Esophagus (tissue), 2 donors: ENCODE measurements around the gene CDC16. TPM values are rescaled to one million over a fixed set of nuclear protein-coding genes. Genes with fewer than 3 reads are reported as not detected.

Experiments used
- H3K27ac ChIP-seq, 2 donors: one replicate each; pipeline ENCODE4 v1.5.1; 2013; ENCODE audit warnings: low read depth in 2 of 2, mild to moderate bottlenecking in 2 of 2, inconsistent platforms in 1 of 2, low read length in 1 of 2, moderate library complexity in 1 of 2
- H3K27me3 ChIP-seq, 2 donors: one replicate each; pipeline ENCODE4 v1.6.1; 2013; ENCODE audit warnings: low read length in 2 of 2, control low read depth in 1 of 2, mild to moderate bottlenecking in 1 of 2; ENCODE audit not compliant: insufficient read depth in 2 of 2, control insufficient read depth in 1 of 2
- H3K36me3 ChIP-seq, 2 donors: one replicate each; pipeline ENCODE4 v1.6.1; 2013; ENCODE audit warnings: low read length in 1 of 2; ENCODE audit not compliant: control insufficient read depth in 2 of 2, insufficient read depth in 2 of 2
- H3K4me1 ChIP-seq, 2 donors: one replicate each; pipeline ENCODE4 v1.6.1; 2013; ENCODE audit warnings: low read length in 1 of 2; ENCODE audit not compliant: control insufficient read depth in 2 of 2, insufficient read depth in 2 of 2
- H3K4me3 ChIP-seq, 2 donors: one replicate each; pipeline ENCODE4 v1.5.1; 2013; ENCODE audit warnings: low read length in 2 of 2, mild to moderate bottlenecking in 2 of 2, low read depth in 1 of 2, moderate library complexity in 1 of 2
- H3K9me3 ChIP-seq, 2 donors: one replicate each; pipeline ENCODE4 v1.6.1; 2013; ENCODE audit warnings: mild to moderate bottlenecking in 2 of 2, low read depth in 1 of 2, low read length in 1 of 2, moderate library complexity in 1 of 2; ENCODE audit not compliant: control insufficient read depth in 2 of 2, insufficient read depth in 1 of 2
- WGBS, 2 donors: extraction: QIAGEN DNeasy Blood & Tissue Kit; methylation state at CpG; one replicate each; pipeline ENCODE4 v1.1.7; 2013; 5-methylcytosine and 5-hydroxymethylcytosine counted together
- polyA plus RNA-seq, 2 donors: library from polyadenylated mRNA; stranded (reverse); fragments of 200-250 nt; gene quantifications; one replicate each; pipeline ENCODE4 v1.2.3, GENCODE V29; 2013
- donor health status: healthy with polysubstance abuse.
- donor health status: Bipolar disorder and iron deficiency.

CDC16 gene
- polyA plus RNA-seq, 2 donors, result 33.4 to 36.1 TPM

- Histone ChIP-seq H3K9me3 (no peaks in the 10 kb centered on the region), H3K4me1 (no peaks in the 10 kb centered on the region), H3K36me3 (peaks cover 11 to 18% of the 10 kb centered on the region in 2 donors), H3K27ac (no peak overlapping the region), H3K27me3 (no peaks in the 10 kb centered on the region), H3K4me3 (no peak overlapping the region)
- 88 to 91% methylated on average over 6 of the region's 6 CpGs for WGBS, 2 donors
These were observed 33.9 kb downstream of the CDC16 start for GRCh38 chr13:114268344-114269280.

GRCh38 chr13:114269281-114269770 lies 34.6 kb downstream of the CDC16 start:
- Histone ChIP-seq H3K4me3 (no peak overlapping the region), H3K36me3 (peaks cover 11 to 16% of the 10 kb centered on the region in 2 donors)
- WGBS, 2 donors, result 83 to 87% methylated on average over 4 of the region's 4 CpGs

GRCh38 chr13:114272977-114273376 lies 38.3 kb downstream of the CDC16 start:
- 81 to 85% methylated on average over 2 of the region's 2 CpGs for WGBS, 2 donors

More at GRCh38 chr13:114269281-114269770, 34.6 kb downstream of the CDC16 start:
- Histone ChIP-seq H3K4me1 (no peaks in the 10 kb centered on the region), H3K27ac (no peak overlapping the region), H3K27me3 (no peaks in the 10 kb centered on the region), H3K9me3 (no peaks in the 10 kb centered on the region)

GRCh38 chr13:114275304-114275703 lies 40.6 kb downstream of the CDC16 start:
- Histone ChIP-seq H3K4me1 (no peaks in the 10 kb centered on the region), H3K27me3 (no peaks in the 10 kb centered on the region), H3K4me3 (no peak overlapping the region), H3K36me3 (peaks cover 6 to 10% of the 10 kb centered on the region in 2 donors), H3K9me3 (no peaks in the 10 kb centered on the region), H3K27ac (no peak overlapping the region)
- 86% methylated on average over 7 of the region's 7 CpGs for WGBS, 2 donors

More at GRCh38 chr13:114272977-114273376, 38.3 kb downstream of the CDC16 start:
- no peak overlapping the region for H3K27ac ChIP-seq
- no peaks in the 10 kb centered on the region for H3K9me3 ChIP-seq
- no peak overlapping the region for H3K4me3 ChIP-seq
- H3K4me1 ChIP-seq, result no peaks in the 10 kb centered on the region
- H3K36me3 ChIP-seq, result peaks cover 11 to 15% of the 10 kb centered on the region in 2 donors
- no peaks in the 10 kb centered on the region for H3K27me3 ChIP-seq

DNA sequence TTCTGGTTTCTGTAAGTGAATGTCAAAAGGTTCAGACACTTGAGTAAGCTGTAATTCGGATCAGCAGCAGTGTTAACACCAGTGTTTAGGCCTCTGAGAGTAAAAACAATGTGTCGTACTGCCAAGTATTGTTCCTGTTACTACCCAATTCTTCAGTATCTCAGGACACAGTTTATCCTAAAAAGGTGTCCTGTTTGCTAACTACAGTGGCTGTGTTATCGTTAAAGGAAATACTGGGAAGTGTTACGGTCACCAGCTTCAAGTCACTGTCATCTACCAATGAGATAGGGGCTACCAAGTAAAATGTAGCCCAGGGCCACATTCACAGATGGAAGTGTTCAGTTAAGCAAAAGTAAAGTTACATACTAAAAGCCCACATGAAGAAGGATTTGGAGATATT lies 44.4 kb downstream of the CDC16 start:
- Histone ChIP-seq H3K27me3 (no peaks in the 10 kb centered on the region), H3K27ac (no peak overlapping the region)
- WGBS, 2 donors, result 79 to 83% methylated on average over 4 of the region's 4 CpGs

DNA sequence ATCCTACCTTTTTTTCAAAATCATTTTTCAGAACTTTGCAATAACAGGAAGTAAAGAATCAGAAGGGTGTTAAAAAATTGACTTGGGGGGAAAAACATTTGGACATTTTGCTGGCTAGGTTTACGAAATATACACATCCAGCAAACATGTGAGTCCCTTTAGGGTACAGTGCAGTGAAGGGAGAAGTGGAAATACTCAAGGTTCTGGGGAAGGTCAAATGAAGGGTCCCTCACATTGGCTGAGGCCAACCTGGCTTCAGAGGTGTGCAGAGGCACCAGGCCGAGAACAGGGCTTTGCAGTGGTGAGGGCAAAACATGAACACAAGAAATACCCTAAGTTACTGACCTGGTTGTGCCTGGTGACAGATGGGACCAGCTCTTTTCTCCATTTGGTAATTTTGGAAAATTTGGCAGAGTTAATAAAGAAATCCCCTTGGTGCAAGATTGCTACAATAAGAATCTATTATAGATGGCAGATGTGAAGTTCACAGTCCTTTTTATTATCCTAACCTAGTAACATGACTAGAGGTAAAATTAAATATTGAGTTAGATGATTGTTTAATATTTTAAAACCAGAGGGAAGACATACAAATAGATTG lies 45.2 kb downstream of the CDC16 start:
- Histone ChIP-seq H3K36me3 (peaks cover 0 to 4% of the 10 kb centered on the region in 2 donors), H3K27me3 (no peaks in the 10 kb centered on the region), H3K4me1 (no peaks in the 10 kb centered on the region), H3K9me3 (no peaks in the 10 kb centered on the region), H3K27ac (peak overlapping the region; percentile 12 to 20), H3K4me3 (no peak overlapping the region)
- 90% methylated on average over 2 of the region's 2 CpGs for WGBS, 2 donors

More for the DNA sequence above, 44.4 kb downstream of the CDC16 start:
- no peaks in the 10 kb centered on the region for H3K4me1 ChIP-seq
- no peaks in the 10 kb centered on the region for H3K9me3 ChIP-seq
- peaks cover 0 to 4% of the 10 kb centered on the region in 2 donors for H3K36me3 ChIP-seq
- no peak overlapping the region for H3K4me3 ChIP-seq

GRCh38 chr13:114281351-114282040 lies 46.8 kb downstream of the CDC16 start, which contains the start of gene UPF3A:
Gene UPF3A (plus strand): TSS chr13:114281601. CDS start chr13:114281640, 39 bp downstream.
- 1% methylated on average over 51 to 87 of the region's 89 CpGs for WGBS, 2 donors
- peak within 1 kb of the TSS; percentile 92 to 99 for H3K27ac ChIP-seq
- H3K9me3 ChIP-seq, result no peaks in the 10 kb centered on the region
- H3K27me3 ChIP-seq, result no peaks in the 10 kb centered on the region
- peak within 1 kb of the TSS; percentile 73 to 76 for H3K4me3 ChIP-seq
- H3K4me1 ChIP-seq, result no peaks in the 10 kb centered on the region
- H3K36me3 ChIP-seq, result peaks cover 0 to 2% of the 10 kb centered on the region in 2 donors

GRCh38 chr13:114282041-114282670 lies 47.5 kb downstream of the CDC16 start:
- peak overlapping the region; percentile 92 to 99 for H3K27ac ChIP-seq
- WGBS, 2 donors, result 1% methylated on average over 49 to 50 of the region's 50 CpGs
- H3K9me3 ChIP-seq, result no peaks in the 10 kb centered on the region

DNA sequence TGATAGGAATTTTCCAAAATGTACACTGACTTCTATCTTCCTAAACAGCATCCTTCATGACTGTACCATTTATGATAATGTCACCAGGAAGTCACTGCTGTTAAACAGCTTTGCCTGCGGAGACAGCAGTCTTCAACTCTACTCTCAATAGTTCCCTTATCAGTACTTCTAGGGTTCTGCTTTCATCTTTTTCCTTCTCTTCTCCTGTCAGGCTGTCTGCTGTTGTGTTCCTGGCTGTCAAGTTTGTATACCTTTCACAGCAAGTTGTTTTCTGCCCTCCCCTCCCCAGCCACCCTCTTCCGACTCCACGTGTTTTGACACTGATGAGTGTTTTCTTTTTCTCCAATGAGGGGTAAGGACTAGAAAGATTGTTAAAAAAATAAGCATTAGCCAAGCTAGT lies 48.9 kb downstream of the CDC16 start:
- Histone ChIP-seq H3K9me3 (no peaks in the 10 kb centered on the region), H3K36me3 (peaks cover 3 to 6% of the 10 kb centered on the region in 2 donors), H3K27me3 (no peaks in the 10 kb centered on the region), H3K4me1 (no peaks in the 10 kb centered on the region), H3K4me3 (no peak overlapping the region), H3K27ac (peak overlapping the region in 1 of 2 donors; percentile 19)
- WGBS, 2 donors, result 61 to 67% methylated on average over 3 of the region's 3 CpGs

More at GRCh38 chr13:114282041-114282670, 47.5 kb downstream of the CDC16 start:
- H3K27me3 ChIP-seq, result no peaks in the 10 kb centered on the region
- H3K4me1 ChIP-seq, result no peaks in the 10 kb centered on the region
- H3K36me3 ChIP-seq, result peaks cover 3 to 5% of the 10 kb centered on the region in 2 donors
- H3K4me3 ChIP-seq, result peak overlapping the region; percentile 71 to 76
